H54 (cell line): Measurements from ENCODE around the gene CNTN5.

Experiments used
- DNase-seq: peaks from one replicate; pipeline ENCODE4 v3.0.0; 2011; ENCODE audit warnings: low spot score, mixed read lengths; ENCODE audit not compliant: insufficient read length
- FAIRE-seq: peaks from 3 replicates; lab custom pipeline; 2011; peaks lifted over from hg19 to GRCh38; lab: Jason Lieb, UNC
- POLR2A ChIP-seq: IDR thresholded peaks from 2 replicates; pipeline ENCODE4 v1.6.1; 2011; ENCODE audit warnings: low read depth, mild to moderate bottlenecking, low read length

Gene CNTN5

DNA sequence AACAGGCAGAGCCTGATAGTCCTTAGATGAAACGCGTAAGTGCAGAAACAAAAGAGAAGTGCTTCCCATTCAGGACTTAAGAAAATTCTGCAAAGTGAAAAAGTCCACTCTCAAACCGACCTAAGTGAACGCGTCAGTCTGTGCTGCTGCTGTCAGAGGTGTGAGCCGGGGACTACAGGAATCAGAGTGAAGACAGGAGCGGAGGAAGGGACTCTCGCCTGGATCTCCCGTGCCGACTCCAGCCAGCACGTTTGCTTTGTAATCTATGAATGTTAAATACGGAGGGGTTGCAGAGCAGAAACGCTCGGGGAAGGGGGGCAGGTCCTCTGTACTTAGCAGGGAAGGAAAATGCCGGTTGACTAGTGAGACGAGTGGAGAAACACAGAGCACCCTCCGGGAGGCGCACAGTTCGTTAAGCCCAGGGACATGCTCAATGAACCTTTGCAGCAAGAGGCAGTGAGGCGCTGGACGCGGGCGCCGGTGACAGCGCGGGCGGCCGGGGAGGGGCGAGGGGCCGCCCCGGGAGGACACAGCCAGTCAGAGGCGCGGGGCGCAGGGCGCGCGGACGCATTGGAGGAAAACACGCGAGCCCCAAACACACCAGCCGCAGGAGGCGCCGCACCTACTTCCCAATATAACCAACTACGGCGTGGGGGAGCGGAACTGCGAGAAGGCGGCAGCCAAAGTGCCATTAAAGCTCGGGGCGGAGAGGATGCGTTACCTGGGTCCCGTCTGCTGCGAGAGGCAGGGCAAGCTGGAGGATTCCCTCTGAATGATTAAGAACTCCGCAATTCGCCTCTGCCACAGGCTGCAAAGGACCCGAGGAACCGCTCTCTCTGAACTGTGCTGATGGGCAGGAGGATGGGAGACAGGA is at the start of gene CNTN5:
Gene CNTN5, plus strand, starts transcription at position 598 of the 874 bp plus-strand sequence.
- TF ChIP-seq POLR2A: no peak
- DNase-seq: peak; percentile 12
- FAIRE-seq: no peak

DNA sequence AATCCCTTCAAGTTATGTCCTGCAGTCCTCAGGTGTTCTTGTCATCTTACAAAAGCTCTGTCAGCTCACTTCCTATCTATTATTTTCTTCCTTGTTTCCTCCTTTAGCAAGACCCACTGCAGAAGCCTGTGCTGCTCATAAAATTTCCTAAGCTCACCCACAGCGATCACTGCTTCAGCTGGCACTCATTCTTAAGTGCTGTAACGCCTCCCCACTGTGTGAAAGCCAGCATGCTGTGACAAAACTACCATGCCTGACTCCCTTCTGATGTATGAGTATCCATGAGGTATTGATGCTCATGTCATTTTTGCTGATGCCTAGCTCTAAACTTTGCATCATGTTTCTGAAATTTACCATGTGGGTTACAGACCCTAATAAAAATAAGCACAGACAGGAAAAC is 41.5 kb upstream of the CNTN5 start:
- no peak for DNase-seq
- FAIRE-seq: no peak
- no peak for TF ChIP-seq POLR2A

DNA sequence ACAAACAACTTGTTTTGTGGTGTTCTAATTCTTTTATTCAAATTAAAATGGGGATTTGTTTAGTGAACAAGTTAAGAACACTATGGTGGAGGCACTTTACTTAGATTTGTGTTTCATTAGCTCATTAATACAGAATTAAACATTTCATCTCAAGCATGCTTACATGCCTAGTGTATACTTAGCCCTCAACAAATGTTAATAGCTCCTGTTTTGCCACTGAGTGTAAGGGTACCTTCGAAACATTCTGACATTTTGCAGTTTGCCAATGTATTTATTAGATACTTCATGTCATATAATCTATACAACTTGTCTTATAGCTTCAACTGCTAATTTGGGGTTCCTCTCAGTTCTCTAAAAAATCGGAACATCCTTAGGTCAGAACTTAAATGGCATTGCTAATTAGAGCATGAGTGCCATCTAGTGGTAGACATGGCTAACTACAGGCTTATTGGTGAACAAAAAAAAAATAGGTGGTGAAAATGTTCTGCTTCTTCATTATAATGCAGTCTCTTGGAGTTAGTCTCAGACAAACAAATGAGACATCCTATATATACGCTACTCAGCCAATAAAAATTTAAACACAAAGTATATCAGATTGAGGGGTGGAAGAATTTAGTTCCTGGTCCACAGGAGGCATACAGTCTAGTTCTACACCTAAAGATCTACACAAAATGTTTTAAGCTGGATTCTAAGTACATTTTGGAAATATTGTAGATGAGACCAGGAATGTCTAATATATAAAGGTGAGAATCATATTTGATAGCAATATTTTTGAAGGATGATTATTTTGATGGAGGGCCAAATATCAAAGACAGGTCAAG is 4.9 kb upstream of the CNTN5 start:
- DNase-seq: no peak
- no peak for TF ChIP-seq POLR2A

DNA sequence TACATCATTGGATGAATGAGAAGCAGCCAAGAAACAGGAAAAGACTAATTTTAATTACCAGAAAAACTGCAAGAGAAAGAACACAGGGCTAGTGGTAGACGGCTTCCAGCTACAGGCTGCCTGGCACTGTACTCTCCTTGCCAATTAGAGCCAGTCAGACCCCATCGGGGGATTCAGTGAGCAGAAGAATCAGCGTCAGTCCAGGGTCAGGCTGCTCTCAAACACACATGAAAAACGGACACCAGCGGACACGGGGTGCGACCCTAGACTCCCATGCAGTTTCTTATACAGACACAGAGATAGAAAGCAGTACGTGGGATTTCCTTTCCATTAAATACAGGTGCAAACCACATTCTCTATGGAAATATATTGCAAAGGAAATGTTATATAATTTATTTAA is 1.1 kb upstream of the CNTN5 start:
- FAIRE-seq (no peak), DNase-seq (no peak)
- no peak for TF ChIP-seq POLR2A

More for the DNA sequence above, 4.9 kb upstream of the CNTN5 start:
- FAIRE-seq: no peak

DNA sequence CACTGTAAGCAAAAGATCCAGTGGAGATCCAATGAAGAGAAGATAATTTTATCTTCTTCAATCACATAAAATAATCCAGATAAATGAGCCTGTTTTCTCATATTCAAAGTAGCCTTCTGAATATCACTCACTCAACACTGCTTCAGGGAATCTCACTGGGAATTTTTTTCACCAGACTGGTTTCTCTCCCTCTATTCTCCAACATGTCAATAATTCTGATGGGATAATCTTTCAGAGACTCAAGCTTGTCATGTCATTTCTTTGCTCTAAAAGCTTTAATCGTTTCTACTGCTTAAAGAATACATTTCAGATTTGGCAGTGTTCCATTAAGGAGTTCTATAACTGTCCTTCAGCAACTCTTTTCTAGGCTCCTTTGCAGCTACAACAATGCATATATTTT is 16.3 kb downstream of the CNTN5 start:
- FAIRE-seq (no peak), DNase-seq (no peak)
- no peak for TF ChIP-seq POLR2A

DNA sequence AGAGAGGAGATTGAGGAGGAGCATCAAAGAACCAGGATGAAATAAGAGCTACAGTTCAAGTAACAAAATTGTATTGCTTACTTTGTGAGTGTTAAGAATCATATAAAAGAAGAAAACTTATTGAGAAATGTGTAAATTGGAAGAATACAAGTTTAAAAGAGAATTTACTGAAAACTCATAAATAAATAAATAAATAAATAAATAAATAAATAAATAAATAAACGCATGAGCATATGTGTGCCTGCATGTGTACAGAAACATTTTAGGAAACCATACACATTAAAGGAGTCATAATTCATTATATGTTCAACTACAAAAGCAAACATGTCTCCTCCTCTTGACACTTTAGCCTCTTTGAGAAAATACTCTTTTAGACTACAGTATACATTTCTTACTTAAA is 42.6 kb downstream of the CNTN5 start:
- TF ChIP-seq POLR2A: no peak
- DNase-seq: no peak
- no peak for FAIRE-seq

DNA sequence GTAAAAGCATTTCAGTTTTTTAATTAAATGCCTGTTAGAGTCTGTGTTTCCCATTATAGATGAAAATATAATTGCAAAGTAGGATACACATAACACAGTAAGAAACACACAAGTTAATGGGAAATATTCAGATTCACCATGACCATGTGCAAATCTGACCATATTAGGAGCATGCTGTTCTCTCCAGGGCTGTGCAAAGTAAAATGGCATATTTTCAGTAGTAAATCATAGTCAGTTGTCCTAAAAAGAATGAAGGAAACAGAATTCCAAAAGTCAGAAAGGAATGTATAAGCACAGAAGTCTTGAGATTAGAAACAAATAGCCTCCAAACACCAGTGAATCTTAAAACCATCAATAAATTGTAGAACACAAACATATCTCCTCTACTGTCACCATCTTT is 44.4 kb downstream of the CNTN5 start:
- DNase-seq (no peak), FAIRE-seq (no peak)
- no peak for TF ChIP-seq POLR2A

DNA sequence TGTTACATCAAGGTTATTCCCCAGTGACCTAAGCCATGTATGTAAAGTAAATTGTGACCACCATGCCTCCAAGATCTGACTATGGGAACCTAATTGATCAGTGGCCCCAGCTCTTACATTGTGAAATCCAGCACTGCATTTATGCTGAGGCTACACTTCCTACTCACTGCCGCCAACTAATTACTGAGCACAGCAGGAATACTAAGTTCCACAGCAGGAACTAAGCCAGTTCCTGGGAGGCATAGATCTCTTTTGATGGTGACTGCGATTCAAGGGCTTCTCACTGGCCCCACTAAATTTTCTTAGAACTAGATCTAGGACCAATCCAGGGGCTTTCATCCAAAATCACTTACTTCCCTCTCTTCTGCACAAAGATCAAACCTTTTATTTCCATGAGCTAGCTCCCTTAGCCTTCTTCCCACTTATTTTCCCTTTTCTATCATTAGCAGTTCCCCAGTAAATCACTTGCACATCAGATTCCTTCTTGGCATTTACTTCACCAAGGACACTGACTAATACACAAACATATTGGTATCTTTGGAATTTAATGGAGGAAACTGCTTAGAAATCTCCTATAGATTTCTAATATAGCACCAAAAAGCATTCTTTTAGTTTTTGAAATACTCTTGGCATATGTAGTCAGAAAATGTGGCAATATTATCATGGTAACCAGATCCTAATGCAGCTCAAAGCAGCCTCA is 46.0 kb downstream of the CNTN5 start:
- no peak for FAIRE-seq
- TF ChIP-seq POLR2A: no peak
- DNase-seq: no peak

DNA sequence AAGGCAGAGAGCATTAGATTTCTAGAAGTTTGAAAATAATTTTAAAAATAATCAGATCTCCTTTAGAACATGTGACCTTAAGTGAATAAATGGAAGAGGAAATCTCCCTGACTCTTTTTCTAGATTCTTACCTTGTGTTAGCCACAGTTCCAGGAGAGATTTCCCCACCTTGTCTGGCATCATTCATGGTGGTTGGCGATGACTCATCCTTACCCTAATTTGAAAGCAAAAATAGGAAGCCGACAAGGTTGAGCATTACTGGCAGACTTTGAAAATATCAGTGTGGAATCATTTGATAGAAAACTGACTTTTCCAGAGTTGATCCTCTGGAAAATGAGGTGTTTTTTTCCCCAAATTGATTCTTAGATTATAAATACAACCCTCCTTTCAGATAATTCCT is 48.1 kb downstream of the CNTN5 start:
- FAIRE-seq (no peak), DNase-seq (no peak)
- TF ChIP-seq POLR2A: no peak

DNA sequence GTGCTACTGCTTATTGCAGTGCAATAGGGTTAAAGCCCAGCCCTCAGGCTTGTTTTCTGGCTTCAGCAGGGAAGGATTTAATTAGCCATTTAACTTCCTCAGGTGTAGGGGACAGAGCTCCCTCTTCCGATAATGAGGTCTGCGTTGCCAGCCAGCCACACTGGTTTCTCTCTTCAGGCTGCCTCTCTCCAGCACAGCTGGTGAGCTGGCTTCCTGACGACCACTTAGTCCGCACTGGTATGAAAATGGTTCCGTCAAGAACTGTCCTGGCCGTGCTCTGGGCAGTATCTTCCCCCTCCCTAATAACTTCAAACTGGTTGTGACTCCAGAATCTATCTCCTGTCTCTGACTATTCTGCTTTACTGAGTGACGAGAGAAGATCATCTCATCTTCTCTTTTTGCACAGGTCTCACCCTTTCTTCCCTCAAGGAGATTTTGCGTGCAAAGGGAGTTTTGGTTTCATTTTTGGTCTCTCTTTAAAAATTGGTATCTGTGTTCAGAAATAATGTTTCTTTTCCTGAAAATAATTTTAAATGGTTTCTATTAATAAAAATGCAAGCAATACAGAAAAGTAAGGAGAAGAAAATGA is 49.2 kb downstream of the CNTN5 start:
- no peak for TF ChIP-seq POLR2A
- peak; percentile 43 for FAIRE-seq
- no peak for DNase-seq

DNA sequence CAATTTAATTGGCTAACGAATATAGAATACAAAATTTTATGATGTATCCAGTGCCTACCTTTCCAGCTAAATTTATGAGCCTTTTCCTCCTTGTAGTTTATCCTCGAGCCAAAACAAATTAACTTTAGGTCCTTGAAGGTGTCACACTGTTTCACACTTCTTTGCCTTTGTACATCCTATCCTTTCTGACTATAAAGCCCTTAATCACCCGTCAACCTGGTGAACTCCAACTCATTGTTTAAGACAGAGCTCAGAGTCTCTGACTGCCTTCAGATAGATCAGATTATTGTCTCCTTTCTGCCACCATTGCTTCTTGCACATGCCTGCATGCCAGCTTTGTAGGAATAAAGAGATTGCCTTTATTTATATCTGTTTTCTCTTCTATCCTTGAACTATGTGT is 58.8 kb downstream of the CNTN5 start:
- no peak for TF ChIP-seq POLR2A
- FAIRE-seq (no peak), DNase-seq (no peak)

DNA sequence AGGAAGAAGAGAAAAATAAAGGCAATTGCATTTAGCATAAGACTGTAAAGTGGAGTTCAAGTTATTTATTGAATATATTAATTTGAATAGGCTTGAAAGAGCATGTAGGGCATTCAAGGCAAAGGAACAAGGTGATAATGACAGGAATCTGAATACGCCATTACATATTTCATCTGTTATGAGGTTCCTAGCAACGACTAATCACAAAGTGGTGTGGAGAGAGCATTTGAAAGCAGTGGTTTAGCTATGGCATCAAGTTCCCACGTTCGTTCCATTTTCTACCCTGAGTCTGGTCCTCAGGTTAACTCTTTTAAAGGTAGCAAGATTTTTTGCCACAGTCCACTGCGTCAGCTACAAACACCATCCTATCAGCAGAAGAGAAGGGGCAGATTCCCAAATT is 59.4 kb downstream of the CNTN5 start:
- TF ChIP-seq POLR2A: no peak
- DNase-seq (no peak), FAIRE-seq (no peak)

DNA sequence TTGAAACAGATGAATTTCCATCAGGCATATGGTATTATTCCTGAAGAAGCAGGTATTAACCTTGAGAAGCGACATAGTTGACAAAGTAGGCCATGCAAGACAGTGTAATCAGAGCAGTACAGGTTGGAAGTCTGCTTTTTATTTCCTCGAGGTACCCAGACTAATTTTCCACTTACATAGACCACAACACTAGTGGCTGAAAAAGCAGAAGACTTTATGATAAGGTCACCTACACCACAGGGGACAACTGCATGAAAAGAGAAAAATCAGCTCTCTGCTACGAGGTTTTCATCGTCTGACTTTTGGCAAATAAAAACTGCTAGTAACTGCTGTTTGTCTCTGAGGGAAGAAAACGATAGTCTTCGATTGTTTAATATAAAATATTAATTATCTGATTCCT is 77.5 kb downstream of the CNTN5 start:
- FAIRE-seq (no peak), DNase-seq (no peak)
- TF ChIP-seq POLR2A: no peak
